NCI-H345 treated with DMSO at 0.1 percent for 48 hours (cell line): ENCODE measurements around the gene MED1.
A peak's percentile ranks its signal among the peaks of the same experiment; 100 is the strongest.
"Not testable (repeated sequence)": the region's sequence is repeated elsewhere in the genome, so short reads cannot be mapped to it uniquely, and the experiment has no call there.

Experiments
- DNase-seq: peaks from one replicate; lab custom pipeline; 2025; ENCODE audit not compliant: unreplicated experiment; lab: John Stamatoyannopoulos, UW

MED1 gene

DNA sequence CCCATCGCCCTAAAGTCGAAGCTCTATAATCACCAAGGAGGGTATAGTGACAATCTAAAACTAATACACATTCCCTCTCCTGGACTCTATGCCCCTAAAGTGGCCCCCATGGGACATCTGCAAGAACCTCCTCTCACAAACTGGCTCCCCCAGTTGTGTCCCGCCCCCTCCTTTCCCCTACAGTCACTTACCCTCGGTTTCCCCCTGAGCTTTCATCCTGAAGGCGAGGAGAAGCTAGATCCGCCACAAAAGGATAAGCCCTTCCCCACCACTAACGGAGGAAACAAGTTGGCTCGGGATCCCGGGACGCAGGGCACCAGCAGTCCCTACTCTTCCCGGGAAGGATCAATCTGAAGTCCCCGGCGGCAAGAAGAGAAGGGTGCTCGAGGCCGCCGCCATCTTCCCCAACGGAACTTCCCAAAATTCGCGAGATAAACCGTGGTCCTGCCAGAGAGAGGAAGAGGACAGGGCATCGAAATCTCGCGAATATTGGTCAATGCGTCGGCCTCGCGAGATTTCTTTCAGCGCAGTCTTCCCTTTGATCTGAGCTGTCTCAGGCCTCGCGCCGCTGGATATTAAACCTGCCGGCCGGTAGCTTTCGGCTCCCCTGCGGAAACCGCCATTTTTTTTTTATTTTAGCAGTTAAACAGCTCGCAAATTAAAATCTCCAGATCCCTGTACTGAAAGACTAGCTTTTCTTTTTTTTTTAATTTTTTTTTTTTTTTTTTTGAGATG, at the start of gene MED1:
TSS of gene MED1 (minus strand) at position 417 of the 735 bp plus-strand sequence. CDS start at position 216, 201 bp downstream.
- peak; percentile 98 for DNase-seq

GRCh38 chr17:39496921-39497320, 45.9 kb upstream of the MED1 start:
- not testable (repeated sequence) for DNase-seq

- DNase-seq = no peak
These were observed 36.9 kb upstream of the MED1 start for GRCh38 chr17:39487946-39488345.

- DNase-seq = not testable (repeated sequence)
These were observed 36.4 kb upstream of the MED1 start for GRCh38 chr17:39487490-39487889.

- no peak for DNase-seq
These were observed 35.2 kb upstream of the MED1 start for GRCh38 chr17:39486242-39486641.

DNA sequence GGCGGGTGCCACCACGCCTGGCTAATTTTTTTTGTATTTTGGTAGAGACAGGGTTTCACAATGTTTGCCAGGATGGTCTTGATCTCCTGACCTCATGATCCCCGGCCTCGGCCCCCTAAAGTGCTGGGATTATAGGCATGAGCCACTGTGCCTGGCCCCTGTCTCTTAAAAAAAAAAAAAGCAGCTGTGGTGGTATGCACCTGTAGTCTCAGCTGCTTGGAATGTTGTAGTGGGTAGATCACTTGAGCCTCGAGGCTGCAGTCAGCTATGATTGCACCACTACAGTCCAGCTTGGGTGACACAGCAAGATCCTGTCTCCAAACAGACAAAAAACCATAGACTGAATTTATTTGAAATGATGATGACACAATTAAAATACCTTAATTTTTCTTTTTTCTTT, 34.5 kb upstream of the MED1 start:
- no peak for DNase-seq

GRCh38 chr17:39484178-39484577, 33.1 kb upstream of the MED1 start:
- no peak for DNase-seq

DNA sequence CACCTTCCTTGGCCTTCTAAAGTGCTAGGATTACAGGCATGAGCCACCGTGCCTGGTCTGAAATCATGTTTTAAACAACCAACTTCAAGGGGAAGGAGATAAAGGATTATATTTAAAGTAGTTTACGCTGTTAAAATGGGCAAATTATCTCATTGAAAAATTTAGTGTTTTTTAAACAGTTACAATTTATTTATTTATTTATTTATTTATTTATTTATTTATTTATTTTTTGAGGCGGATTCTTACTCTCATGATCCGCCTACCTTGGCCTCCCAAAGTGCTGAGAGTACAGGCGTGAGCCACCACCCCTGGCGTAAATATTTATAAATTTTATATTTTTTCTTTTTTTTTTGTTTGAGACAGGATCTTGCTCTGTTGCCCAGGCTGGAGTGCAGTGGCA, 32.4 kb upstream of the MED1 start:
- DNase-seq = no peak

- DNase-seq = not testable (repeated sequence)
These were observed 28.6 kb upstream of the MED1 start for GRCh38 chr17:39479631-39480030.

DNA sequence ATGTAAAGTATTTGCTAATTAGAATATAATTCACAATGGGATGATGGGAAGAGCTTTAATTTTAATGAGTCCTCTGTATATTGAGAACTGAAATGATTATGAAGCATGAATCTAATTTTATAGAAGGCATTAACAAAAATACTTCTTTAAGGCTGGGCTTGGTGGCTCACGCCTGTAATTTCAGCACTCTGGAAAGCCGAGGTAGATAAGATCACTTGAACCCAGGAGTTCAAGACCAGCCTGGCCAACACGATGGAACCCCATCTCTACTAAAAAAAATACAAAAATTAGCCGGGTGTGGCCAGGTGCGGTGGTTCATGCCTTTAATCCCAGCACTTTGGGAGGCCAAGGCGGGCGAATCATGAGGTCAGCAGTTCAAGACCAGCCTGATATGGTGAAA, 22.2 kb upstream of the MED1 start:
- DNase-seq = no peak

DNA sequence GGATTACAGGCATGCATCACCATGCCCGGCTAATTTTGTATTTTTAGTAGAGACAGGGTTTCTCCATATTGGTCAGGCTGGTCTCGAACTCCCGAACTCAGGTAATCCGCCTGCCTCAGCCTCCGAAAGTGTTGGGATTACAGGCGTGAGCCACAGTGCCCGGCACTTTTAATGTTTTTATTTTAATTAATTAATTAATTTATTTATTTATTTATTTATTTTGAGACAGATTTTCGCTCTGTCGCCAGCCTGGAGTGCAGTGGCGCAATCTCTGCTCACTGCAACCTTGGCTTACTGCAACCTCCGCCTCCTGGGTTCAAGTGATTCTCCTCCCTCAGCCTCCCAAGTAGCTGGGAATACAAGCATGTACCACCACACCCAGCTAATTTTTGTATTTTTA, 17.5 kb upstream of the MED1 start:
- not testable (repeated sequence) for DNase-seq

GRCh38 chr17:39464639-39465181, 13.6 kb upstream of the MED1 start:
- not testable (repeated sequence) for DNase-seq

DNA sequence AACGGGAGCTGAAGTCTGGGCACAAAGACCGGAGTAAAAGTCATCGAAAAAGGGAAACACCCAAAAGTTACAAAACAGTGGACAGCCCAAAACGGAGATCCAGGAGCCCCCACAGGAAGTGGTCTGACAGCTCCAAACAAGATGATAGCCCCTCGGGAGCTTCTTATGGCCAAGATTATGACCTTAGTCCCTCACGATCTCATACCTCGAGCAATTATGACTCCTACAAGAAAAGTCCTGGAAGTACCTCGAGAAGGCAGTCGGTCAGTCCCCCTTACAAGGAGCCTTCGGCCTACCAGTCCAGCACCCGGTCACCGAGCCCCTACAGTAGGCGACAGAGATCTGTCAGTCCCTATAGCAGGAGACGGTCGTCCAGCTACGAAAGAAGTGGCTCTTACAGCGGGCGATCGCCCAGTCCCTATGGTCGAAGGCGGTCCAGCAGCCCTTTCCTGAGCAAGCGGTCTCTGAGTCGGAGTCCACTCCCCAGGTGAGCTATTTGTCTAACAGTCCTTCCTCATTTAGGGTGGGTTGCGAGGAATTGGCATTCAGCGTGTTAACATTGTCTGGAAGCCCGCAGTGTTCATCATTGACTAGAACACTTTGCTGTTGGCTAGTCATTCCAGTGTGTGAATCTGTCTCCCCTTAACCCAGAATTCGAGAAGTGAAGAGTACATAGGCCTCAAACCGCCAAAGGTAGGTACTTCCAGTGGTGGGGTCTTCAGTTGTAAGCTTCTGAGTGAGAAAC, 11.7 kb upstream of the MED1 start:
- no peak for DNase-seq

- DNase-seq = no peak
These were observed 11.0 kb upstream of the MED1 start for GRCh38 chr17:39461926-39462569.

DNA sequence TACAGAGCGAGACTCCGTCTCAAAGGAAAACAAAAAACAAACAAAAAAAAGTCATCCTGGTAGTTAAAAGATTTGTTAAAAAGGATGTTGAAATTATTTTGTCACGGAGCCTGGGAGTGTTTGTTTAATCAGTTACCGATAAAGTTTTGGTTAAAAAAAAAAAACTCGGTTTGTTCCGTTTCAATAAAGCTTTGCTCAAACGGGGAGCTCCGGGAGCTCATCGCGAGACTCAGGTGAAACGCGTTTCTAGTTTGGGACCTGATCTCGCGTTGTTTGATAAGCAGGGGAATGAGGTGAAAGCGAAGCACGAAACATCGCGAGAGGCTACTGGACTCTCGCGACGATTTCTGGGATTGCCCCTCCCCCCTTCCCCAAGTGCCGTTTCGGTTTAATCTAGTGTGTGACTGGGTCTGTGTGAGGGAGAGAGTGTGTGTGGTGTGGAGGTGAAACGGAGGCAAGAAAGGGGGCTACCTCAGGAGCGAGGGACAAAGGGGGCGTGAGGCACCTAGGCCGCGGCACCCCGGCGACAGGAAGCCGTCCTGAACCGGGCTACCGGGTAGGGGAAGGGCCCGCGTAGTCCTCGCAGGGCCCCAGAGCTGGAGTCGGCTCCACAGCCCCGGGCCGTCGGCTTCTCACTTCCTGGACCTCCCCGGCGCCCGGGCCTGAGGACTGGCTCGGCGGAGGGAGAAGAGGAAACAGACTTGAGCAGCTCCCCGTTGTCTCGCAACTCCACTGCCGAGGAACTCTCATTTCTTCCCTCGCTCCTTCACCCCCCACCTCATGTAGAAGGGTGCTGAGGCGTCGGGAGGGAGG, 10.3 kb upstream of the MED1 start, which contains the start of gene CDK12:
TSS of gene CDK12 (plus strand) at position 374 of the 813 bp plus-strand sequence. CDS start 586 bp downstream, outside the sequence.
- peak; percentile 97 for DNase-seq

- DNase-seq = no peak
These were observed 4.9 kb upstream of the MED1 start for GRCh38 chr17:39455919-39456318.

- no peak for DNase-seq
These were observed 1.0 kb downstream of the MED1 start for GRCh38 chr17:39450051-39450450.

DNA sequence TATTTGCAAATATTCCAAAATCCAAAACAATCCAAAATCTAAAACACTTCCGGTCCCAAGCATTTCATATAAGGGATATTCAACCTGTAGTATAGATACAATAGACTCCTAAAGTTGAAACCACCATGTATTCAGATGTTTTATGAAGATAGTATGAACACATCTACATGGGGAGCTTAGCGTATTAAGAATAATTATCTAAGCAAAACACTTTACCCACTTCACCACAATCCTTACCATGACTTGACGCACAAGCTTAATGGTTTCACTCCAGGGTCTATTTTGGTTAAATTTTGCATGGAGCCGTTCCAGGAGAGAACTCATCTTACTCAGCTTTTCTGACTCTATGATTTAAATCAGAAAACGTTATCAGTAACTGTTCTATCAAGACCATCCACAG, 3.5 kb downstream of the MED1 start:
- DNase-seq = no peak

DNA sequence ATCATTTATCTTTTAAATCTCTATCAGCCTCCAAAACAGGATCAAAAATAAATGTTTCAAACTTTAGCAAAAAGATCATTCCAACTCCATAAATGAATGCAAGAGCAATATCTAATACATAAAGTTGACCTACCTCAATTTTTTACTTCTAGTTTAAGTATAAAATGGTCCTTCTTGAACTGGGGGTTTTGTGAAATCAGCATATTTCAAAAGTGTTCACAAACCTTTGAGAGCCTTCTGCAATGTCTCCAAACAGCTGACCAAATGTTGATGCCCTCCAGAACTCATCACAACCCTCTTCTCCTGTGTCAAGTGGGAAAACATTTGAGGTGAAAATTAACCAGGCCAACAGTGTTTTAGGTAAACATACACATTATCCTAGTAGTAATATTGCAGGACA, 7.7 kb downstream of the MED1 start:
- no peak for DNase-seq

- not testable (repeated sequence) for DNase-seq
These were observed 11.2 kb downstream of the MED1 start for GRCh38 chr17:39439868-39440267.

- no peak for DNase-seq
These were observed 21.5 kb downstream of the MED1 start for GRCh38 chr17:39429600-39429999.
